Hypothalamus (tissue), 51 donors: ENCODE results near the gene NAGS.
"Not testable (repeated sequence)": the region's sequence is repeated elsewhere in the genome, so short reads cannot be mapped to it uniquely, and the experiment has no call there.

ENCODE experiments used
- DNase-seq, 51 donors: peaks; one replicate each; lab custom pipeline; 2025; lab: John Stamatoyannopoulos, UW

NAGS gene

GRCh38 chr17:44033861-44034408 lies 29.5 kb downstream of the NAGS start:
- no peak for DNase-seq

GRCh38 chr17:44034688-44035087 lies 30.3 kb downstream of the NAGS start:
- not testable (repeated sequence) for DNase-seq

- no peak for DNase-seq
These were observed 33.0 kb downstream of the NAGS start for GRCh38 chr17:44037471-44037870.

- peak in 1 of 51 donors; percentile 26 for DNase-seq
These were observed 34.2 kb downstream of the NAGS start for GRCh38 chr17:44038604-44039011.

- DNase-seq = no peak
These were observed 35.6 kb downstream of the NAGS start for GRCh38 chr17:44039829-44040635.

GRCh38 chr17:44043272-44043696 lies 38.9 kb downstream of the NAGS start:
- DNase-seq = peak in 2 of 51 donors; percentile 17 to 31

GRCh38 chr17:44044071-44044470 lies 39.6 kb downstream of the NAGS start:
- peak in 1 of 51 donors; percentile 4 for DNase-seq

GRCh38 chr17:44045486-44045885 lies 41.1 kb downstream of the NAGS start:
- DNase-seq = no peak

GRCh38 chr17:44046893-44047292 lies 42.5 kb downstream of the NAGS start:
- not testable (repeated sequence) for DNase-seq

GRCh38 chr17:44049294-44050060 lies 45.1 kb downstream of the NAGS start:
- no peak for DNase-seq

- DNase-seq = no peak
These were observed 48.9 kb downstream of the NAGS start for GRCh38 chr17:44053125-44053872.
